GM18499 (cell line): ENCODE results near the gene EIF2S1.

ENCODE experiments used
- ATAC-seq: cut with Tn5 transposase; IDR thresholded peaks from one replicate; pipeline ENCODE4 v1.9.1; 2021; ENCODE audit warnings: moderate number of reproducible peaks; ENCODE audit not compliant: insufficient read depth, unreplicated experiment

EIF2S1 gene

DNA sequence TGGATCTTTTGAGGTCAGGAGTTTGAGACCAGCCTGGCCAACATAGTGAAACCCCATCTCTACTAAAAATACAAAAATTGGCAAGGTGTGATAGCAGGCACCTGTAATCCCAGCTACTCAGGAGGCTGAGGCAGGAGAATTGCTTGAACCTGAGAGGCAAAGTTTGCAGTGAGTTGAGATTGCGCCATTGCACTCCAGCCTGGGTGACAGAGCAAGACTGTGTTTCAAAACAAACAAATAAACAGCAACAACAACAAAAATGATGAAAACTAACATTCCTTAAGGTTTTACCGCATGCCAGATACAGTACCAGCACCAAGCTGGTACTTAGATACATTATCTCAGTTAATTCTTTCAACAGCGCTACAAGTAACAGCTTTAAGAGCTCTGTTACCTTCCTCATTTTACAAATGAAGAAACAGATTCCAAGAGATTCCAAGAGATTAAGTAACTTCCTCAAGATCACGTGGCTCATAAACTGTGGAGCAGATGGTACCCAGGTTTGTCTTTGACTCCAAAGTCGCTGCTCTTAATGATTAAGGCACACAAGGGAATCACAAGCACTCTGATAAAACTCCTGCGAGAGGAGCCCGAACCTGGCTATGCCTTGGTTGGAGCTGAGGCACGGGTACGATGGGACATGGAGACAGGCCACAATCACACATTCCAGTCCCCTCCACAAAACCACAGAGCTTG, 69.5 kb downstream of the EIF2S1 start:
- no peak for ATAC-seq

DNA sequence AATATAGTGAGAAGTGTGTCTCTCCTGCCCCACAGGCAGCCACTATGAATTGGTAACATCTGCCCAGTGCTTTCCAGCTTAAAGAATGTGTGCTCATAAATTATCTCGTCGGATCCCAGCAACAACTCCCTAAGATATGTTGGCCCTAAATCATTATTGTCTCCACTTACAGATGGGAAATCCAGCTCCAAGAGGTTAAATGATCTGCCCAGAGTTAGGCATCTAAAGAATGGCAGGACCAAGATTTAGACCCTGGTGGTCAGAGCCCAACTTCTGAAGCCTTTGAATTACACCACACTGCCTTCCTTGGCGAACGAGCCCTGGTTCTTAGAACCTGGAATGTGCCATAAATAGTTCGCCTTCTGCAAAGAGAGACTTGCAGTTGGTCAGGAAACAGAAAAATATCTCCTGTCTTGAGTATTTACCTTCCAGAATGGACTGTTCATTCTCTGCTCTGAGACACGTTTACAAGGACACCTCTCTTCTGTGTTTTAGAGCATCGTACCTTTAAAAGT, 72.0 kb downstream of the EIF2S1 start:
- no peak for ATAC-seq

DNA sequence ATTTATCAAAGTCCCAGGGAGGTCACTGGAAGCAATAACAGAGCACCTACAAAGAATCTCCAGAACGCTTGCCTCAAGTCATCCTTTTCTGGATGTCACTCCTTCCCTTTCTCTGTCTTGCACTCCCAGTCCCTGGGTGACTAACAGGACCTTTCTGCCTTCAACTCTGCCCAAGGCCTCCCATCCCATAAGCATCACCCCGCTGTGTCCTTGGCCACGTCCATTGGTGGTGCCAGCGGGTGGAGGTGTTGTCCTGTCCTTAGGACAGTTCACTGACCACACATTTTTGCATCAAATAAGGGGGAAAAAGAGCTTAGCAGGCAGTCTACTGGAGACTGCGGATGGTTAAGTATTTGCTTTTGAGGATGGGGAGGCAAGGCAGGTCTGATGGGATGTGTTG, 75.5 kb downstream of the EIF2S1 start:
- ATAC-seq = no peak
